Endothelial cell of umbilical vein (primary cell): ENCODE measurements around the gene SBSN. TPM values are rescaled to one million over a fixed set of nuclear protein-coding genes. Genes with fewer than 3 reads are reported as not detected.

Source experiments
- BruUV-seq: library from RNA; stranded (reverse); fragments of 400-500 nt; replicated peaks from 2 replicates; lab custom pipeline; 2021; lab: Mats Ljungman, UMichigan
- CTCF ChIA-PET: fragments of 300-600, 350-600 bp; sonication (Branson Sonifier 250); formaldehyde crosslinking; loops from one replicate; lab custom pipeline; 2021; ENCODE audit warnings: antibody characterized with exemption, inconsistent platforms; lab: Charles Lee
- POLR2A ChIA-PET: fragments of 300-600, 350-600 bp; sonication (Branson Sonifier 250); formaldehyde crosslinking; loops from one replicate; lab custom pipeline; 2021; ENCODE audit warnings: antibody characterized with exemption, inconsistent platforms; lab: Charles Lee
- DNase-seq: peaks from one replicate; pipeline ENCODE4 v3.0.0-alpha.2; 2011; ENCODE audit warnings: low read depth, low spot score
- FAIRE-seq: peaks from 2 replicates; lab custom pipeline; 2011; peaks lifted over from hg19 to GRCh38; lab: Jason Lieb, UNC
- H2AFZ ChIP-seq: 2 replicates; pipeline ENCODE4 v1.6.0; 2012; ENCODE audit warnings: low read depth, low read length, control low read depth, inconsistent platforms
- H3K27ac ChIP-seq: 2 replicates; pipeline ENCODE4 v1.5.1; 2011; ENCODE audit warnings: low read depth, mild to moderate bottlenecking, control low read depth, low read length, moderate library complexity; ENCODE audit not compliant: insufficient read depth
- H3K27me3 ChIP-seq, 2 experiments: 2 replicates each; pipeline versions ENCODE4 v1.6.0 to v1.6.1; 2011; ENCODE audit warnings: low read length in 2 of 2, mixed read lengths in 1 of 2; ENCODE audit not compliant: control insufficient read depth in 2 of 2, insufficient read depth in 2 of 2
- H3K36me3 ChIP-seq, 2 experiments: 2 replicates in 1 of 2; 3 replicates in 1 of 2; pipeline ENCODE4 v1.5.1; 2011; ENCODE audit warnings: low read length in 2 of 2, mild to moderate bottlenecking in 1 of 2, moderate library complexity in 1 of 2; ENCODE audit not compliant: control insufficient read depth in 2 of 2, insufficient read depth in 2 of 2; ENCODE audit errors: extremely low read depth in 1 of 2
- H3K4me1 ChIP-seq: 3 replicates; pipeline ENCODE4 v1.5.1; 2011; ENCODE audit warnings: mild to moderate bottlenecking, low read length; ENCODE audit not compliant: control insufficient read depth, insufficient read depth; ENCODE audit errors: extremely low read depth
- H3K4me2 ChIP-seq: 2 replicates; pipeline ENCODE4 v1.6.1; 2011; ENCODE audit warnings: low read length, control low read depth, mixed read lengths; ENCODE audit not compliant: insufficient read depth
- H3K4me3 ChIP-seq, 3 experiments: fragments of 200-600 bp in 1 of 3; sonication (generic), shearing (Covaris generic) in 1 of 3; replicated peaks in 1 of 3; 2 replicates each; pipeline ENCODE4 v1.5.1; 2011 to 2016; ENCODE audit warnings: control low read depth in 3 of 3, low read length in 3 of 3, mild to moderate bottlenecking in 2 of 3, inconsistent platforms in 1 of 3, low read depth in 1 of 3, moderate library complexity in 1 of 3; ENCODE audit not compliant: insufficient read depth in 1 of 3
- H3K79me2 ChIP-seq: 2 replicates; pipeline ENCODE4 v1.6.0; 2012; ENCODE audit warnings: low read length, inconsistent platforms; ENCODE audit not compliant: control insufficient read depth, insufficient read depth
- H3K9ac ChIP-seq: replicated peaks from 2 replicates; pipeline ENCODE3; 2011; ENCODE audit warnings: low read length, control low read depth; ENCODE audit not compliant: insufficient read depth; ENCODE audit errors: extremely low read depth
- H3K9me1 ChIP-seq: replicated peaks from 3 replicates; pipeline ENCODE4 v1.6.0; 2011; ENCODE audit warnings: mild to moderate bottlenecking, low read length; ENCODE audit not compliant: control insufficient read depth, insufficient read depth; ENCODE audit errors: extremely low read depth
- H3K9me3 ChIP-seq: replicated peaks from 2 replicates; pipeline ENCODE4 v1.5.1; 2012; ENCODE audit warnings: low read length, inconsistent platforms; ENCODE audit not compliant: control insufficient read depth, insufficient read depth
- H4K20me1 ChIP-seq: replicated peaks from 2 replicates; pipeline ENCODE3; 2011; ENCODE audit warnings: mild to moderate bottlenecking, low read length; ENCODE audit not compliant: control insufficient read depth, insufficient read depth; ENCODE audit errors: extremely low read depth
- EZH2 ChIP-seq: IDR thresholded peaks from 2 replicates; pipeline ENCODE4 v1.6.1; 2012; ENCODE audit warnings: borderline replicate concordance, low read depth, mild to moderate bottlenecking, moderate library complexity, low read length, inconsistent platforms; ENCODE audit not compliant: severe bottlenecking
- FOS ChIP-seq: IDR thresholded peaks from 2 replicates; pipeline ENCODE4 v1.6.1; 2011; ENCODE audit warnings: mild to moderate bottlenecking, low read length, moderate library complexity, borderline replicate concordance; ENCODE audit not compliant: insufficient read depth
- GATA2 ChIP-seq: IDR thresholded peaks from 2 replicates; pipeline ENCODE4 v1.7.0; 2011; ENCODE audit warnings: low read depth, mild to moderate bottlenecking, moderate library complexity, mixed read lengths, low read length; ENCODE audit not compliant: insufficient read length, insufficient read depth
- JUN ChIP-seq: IDR thresholded peaks from 2 replicates; pipeline ENCODE4 v1.6.1; 2011; ENCODE audit warnings: borderline replicate concordance, low read depth; ENCODE audit not compliant: insufficient read length, insufficient read depth
- MAX ChIP-seq: IDR thresholded peaks from 2 replicates; pipeline ENCODE4 v1.6.1; 2011; ENCODE audit not compliant: insufficient read depth, insufficient read length
- MYC ChIP-seq: IDR thresholded peaks from one replicate; pipeline ENCODE4 v1.6.1; 2011; ENCODE audit warnings: mild to moderate bottlenecking, low read depth, low read length
- POLR2A ChIP-seq: IDR thresholded peaks from 2 replicates; pipeline ENCODE4 v1.6.1; 2012; ENCODE audit warnings: low read depth, mild to moderate bottlenecking, control low read depth, low read length
- POLR2AphosphoS5 ChIP-seq: IDR thresholded peaks from 2 replicates; pipeline ENCODE4 v1.6.1; 2012; ENCODE audit warnings: low read depth, mild to moderate bottlenecking, control low read depth, low read length, moderate library complexity; ENCODE audit not compliant: insufficient read depth
- dilution Hi-C: fragments of 300-500 bp; cut with MboI; formaldehyde crosslinking; loops from one replicate; pipeline ENCODE4 v1.15.0; 2019; ENCODE audit warnings: low sequenced_read_pairs; ENCODE audit not compliant: extremely low pct_ligation_motif_present
- intact Hi-C: fragments of 100-400 bp; cut with micrococcal nuclease; formaldehyde crosslinking; loops from one replicate; pipeline ENCODE4 v1.10.0; 2022
- polyA plus RNA-seq, 4 experiments: library from polyadenylated mRNA; depleted of rRNA in 3 of 4; stranded (reverse) in 3 of 4; unstranded in 1 of 4; fragments of >200 nt; gene quantifications; 2 replicates each; pipeline versions ENCODE4 v1.2.1 to v1.2.3, GENCODE V29; 2011 to 2012; ENCODE audit warnings: missing spikeins in 1 of 4
- total RNA-seq: library from RNA; stranded (reverse); gene quantifications from 2 replicates; pipeline ENCODE4 v1.2.3, GENCODE V29; 2021
- TF ChIP-seq, protein P1 (sequence below), 2 donors: IDR thresholded peaks; 1 replicate in 1 of 2; 2 replicates in 1 of 2; pipeline ENCODE4 v1.5.1; 2011; ENCODE audit warnings: low read length in 2 of 2, mild to moderate bottlenecking in 2 of 2, moderate library complexity in 2 of 2, control low read depth in 1 of 2, inconsistent platforms in 1 of 2, low read depth in 1 of 2; ENCODE audit not compliant: insufficient read depth in 1 of 2; ENCODE audit errors: extremely low read depth in 1 of 2

Gene SBSN
- total and polyA plus RNA-seq, 2 donors (not counting 3 experiments of a cell fraction or from before 2014, with no cell fraction given), result not detected

DNA sequence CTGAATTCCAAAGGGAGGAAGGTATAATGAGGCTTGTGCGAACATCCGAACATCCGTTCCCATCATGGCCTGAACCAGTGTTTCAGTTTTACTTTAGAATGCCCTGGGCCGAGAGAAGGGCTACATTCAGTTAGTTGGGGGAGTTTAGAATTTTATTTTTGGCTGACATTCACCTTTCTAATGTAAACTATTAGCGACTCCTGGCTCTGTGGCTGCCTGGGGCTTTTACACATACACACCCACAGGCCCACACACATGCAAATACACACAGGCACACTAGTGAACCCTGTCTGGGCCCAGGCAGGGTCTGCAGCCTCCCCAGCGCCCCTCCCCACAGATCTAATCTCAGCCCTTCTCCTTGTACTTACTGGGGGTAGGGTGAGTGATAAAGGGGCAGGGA lies 11.2 kb upstream of the SBSN start:
- Histone ChIP-seq H4K20me1 (no peaks in the 10 kb centered on the region), H3K27ac (no peak overlapping the region), H3K9me1 (no peaks in the 10 kb centered on the region), H3K4me3 (no peak overlapping the region), H3K9ac (no peak overlapping the region), H2AFZ (no peak overlapping the region), H3K4me2 (no peak overlapping the region), H3K4me1 (peaks cover under 1% of the 10 kb centered on the region), H3K36me3 (no peaks in the 10 kb centered on the region), H3K79me2 (no peaks in the 10 kb centered on the region), H3K27me3 (peaks cover 2 to 3% of the 10 kb centered on the region in 2 experiments), H3K9me3 (no peaks in the 10 kb centered on the region)
- no peak for FAIRE-seq
- no peak for DNase-seq
- no TSS peak for BruUV-seq
- intact Hi-C loops (no loop called here), dilution Hi-C loops (no loop called here)
- TF ChIP-seq POLR2A (no peak), EZH2 (no peak), MYC (no peak), JUN (no peak)
- TF ChIP-seq, protein P1, sequence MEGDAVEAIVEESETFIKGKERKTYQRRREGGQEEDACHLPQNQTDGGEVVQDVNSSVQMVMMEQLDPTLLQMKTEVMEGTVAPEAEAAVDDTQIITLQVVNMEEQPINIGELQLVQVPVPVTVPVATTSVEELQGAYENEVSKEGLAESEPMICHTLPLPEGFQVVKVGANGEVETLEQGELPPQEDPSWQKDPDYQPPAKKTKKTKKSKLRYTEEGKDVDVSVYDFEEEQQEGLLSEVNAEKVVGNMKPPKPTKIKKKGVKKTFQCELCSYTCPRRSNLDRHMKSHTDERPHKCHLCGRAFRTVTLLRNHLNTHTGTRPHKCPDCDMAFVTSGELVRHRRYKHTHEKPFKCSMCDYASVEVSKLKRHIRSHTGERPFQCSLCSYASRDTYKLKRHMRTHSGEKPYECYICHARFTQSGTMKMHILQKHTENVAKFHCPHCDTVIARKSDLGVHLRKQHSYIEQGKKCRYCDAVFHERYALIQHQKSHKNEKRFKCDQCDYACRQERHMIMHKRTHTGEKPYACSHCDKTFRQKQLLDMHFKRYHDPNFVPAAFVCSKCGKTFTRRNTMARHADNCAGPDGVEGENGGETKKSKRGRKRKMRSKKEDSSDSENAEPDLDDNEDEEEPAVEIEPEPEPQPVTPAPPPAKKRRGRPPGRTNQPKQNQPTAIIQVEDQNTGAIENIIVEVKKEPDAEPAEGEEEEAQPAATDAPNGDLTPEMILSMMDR (IDR thresholded peaks at IDR 0.05; ENCODE audit: extremely low read depth in 1 of 2, insufficient read depth in 1 of 2, low read depth in 1 of 2, low read length in 2 of 2), result no peak
- ChIA-PET CTCF (interaction anchor here (1.2 kb wide), 1 partner anchor 13 kb away, joined by 3 read pairs; no protein-coding TSS in a partner anchor), POLR2A (no interaction called here)

DNA sequence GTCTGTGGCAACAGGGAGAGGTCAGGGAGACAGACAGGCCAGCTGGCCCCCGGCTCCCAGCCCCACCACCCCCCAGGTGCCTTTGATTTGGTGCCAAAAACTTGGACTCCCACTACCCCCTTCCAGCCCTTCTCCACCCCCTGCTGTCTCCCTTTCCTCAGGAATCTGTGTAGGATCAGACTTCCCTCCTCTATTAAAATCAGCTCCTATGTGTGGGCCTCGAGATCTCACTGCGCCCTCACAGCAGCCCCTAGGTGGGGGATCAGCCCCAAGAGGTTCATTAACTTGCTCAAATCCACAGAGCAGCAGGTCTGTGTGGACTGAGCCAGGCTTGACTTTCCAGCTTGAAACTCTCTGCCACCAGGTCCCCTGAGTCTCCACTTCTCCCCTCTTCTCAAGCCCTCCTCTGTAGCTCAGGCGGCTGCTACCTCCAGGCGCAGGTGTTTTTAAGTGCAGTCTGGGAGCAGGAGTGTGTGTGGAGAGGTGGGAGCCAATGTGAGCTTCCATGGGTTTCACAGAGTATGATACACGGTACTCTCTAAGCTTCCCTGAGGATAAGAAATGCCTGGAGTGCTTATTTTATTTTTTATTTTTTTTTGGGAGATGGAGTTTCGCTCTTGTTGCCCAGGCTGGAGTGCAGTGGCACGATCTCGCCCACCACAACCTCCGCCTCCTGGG lies 6.8 kb upstream of the SBSN start:
- Histone ChIP-seq H2AFZ (no peak overlapping the region), H3K27me3 (peaks cover 11 to 12% of the 10 kb centered on the region in 2 experiments), H3K4me1 (no peaks in the 10 kb centered on the region), H3K36me3 (no peaks in the 10 kb centered on the region), H3K9me1 (no peaks in the 10 kb centered on the region), H3K79me2 (no peaks in the 10 kb centered on the region), H3K27ac (no peak overlapping the region), H3K4me3 (no peak overlapping the region), H3K9me3 (no peaks in the 10 kb centered on the region), H3K4me2 (no peak overlapping the region), H4K20me1 (no peaks in the 10 kb centered on the region), H3K9ac (no peak overlapping the region)
- TF ChIP-seq JUN, result no peak
- TF ChIP-seq, protein P1 (IDR thresholded peaks at IDR 0.05; ENCODE audit: extremely low read depth in 1 of 2, insufficient read depth in 1 of 2, low read depth in 1 of 2, low read length in 2 of 2), result no peak
- no peak for TF ChIP-seq POLR2A
- no peak for TF ChIP-seq MYC
- TF ChIP-seq POLR2AphosphoS5, result no peak
- TF ChIP-seq MAX, result no peak
- no peak for TF ChIP-seq GATA2
- no peak for TF ChIP-seq FOS
- TF ChIP-seq EZH2, result no peak
- FAIRE-seq (no peak), DNase-seq (no peak)
- intact Hi-C loops (no loop called here), dilution Hi-C loops (no loop called here)
- no TSS peak for BruUV-seq
- ChIA-PET CTCF (interaction anchor here (0.8 to 1.6 kb wide), 2 partner anchors 14 to 25 kb away, joined by 3 to 5 read pairs; no protein-coding TSS in a partner anchor), POLR2A (no interaction called here)
